ENCODE results near the gene MDFI.

The MDFI gene

GRCh38 chr6:41651246-41651961 is 13.1 kb downstream of the MDFI start:
- DNase-seq (ENCODE audit: low spot score) = no peak

DNA sequence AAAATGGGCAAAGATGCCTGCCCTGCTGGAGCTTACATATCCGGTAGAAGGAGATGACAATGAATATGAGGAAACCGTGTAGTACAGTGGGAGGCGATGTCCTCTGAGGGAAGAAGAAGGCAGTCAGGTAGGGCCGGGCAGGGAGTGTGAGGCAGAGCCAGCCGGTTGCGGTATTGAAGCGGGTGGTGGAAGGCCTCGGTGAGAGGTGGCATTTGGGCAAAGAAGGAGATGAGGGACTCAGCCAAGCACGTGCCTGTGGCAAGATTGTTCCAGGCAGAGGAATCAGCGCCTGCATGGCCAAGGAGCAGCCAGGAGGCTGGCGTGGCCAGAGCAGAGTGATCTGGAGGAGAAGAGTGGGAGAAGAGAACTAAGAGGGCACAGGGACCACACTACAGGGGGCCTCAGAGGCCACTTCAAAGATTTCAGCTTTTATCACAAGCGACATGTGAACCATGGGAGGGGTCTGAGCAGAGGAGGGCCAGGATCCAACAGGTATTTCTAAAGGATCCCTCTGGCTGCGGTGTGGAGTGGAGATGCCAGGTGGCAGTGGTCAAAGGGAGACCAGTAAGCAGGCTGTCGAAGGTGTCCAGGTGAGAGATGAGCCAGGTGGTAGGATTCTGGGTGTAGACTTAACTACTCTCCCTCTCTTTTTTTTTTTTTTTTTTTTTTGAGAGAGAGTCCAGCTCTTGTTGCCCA is 13.8 kb downstream of the MDFI start:
- DNase-seq (ENCODE audit: low spot score) = no peak

- no peak for DNase-seq (ENCODE audit: low spot score)
These were observed 14.8 kb downstream of the MDFI start for GRCh38 chr6:41652866-41653652.

GRCh38 chr6:41653691-41654090 is 15.4 kb downstream of the MDFI start:
- no peak for DNase-seq (ENCODE audit: low spot score)

DNA sequence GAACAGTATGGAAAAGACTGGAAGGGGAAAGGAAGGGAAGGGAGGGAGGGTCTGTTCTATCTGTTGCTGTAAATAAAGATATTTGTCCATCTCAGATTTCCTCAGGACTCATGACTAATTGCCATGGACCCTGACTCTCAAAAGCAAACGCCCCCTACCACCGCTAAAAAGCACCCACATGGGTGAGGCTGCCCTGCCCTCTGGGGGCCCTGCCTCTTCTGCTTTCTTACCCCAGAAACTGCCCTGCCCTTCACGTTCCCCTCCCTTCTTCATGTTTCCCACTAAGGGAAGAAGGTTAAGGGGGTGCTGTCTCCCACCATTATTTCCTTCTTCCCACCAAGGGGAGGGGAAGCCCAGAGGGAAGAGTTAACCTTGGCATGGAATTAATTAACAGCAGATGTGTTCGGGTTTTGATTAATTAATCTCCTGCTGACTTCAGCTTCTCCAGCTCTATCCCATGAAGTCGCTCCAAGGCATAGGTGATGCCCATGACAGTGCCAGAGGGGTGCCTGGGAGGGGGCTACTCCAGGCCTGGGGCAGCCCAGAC is 16.0 kb downstream of the MDFI start:
- no peak for DNase-seq (ENCODE audit: low spot score)

- no peak for DNase-seq (ENCODE audit: low spot score)
These were observed 16.5 kb downstream of the MDFI start for GRCh38 chr6:41654698-41655151.

DNA sequence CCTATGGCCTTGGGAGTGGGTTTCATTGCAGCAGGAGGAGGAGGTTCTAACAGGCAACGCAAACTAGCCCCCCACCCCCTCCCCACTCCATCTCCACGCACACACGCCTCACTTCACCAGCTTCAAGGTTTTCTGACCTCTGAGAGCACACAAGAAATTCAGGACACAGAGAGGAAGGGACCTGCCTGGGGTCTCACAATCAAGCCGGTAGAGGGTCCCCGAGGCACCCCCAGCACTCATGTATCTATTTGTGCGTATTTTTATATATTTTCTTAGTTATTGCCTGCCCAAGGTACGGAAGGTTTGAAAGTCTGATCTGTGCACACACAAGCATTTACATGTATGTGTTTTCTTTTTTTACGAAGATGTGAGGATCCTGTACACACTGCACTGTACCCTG is 16.9 kb downstream of the MDFI start:
- no peak for DNase-seq (ENCODE audit: low spot score)

DNA sequence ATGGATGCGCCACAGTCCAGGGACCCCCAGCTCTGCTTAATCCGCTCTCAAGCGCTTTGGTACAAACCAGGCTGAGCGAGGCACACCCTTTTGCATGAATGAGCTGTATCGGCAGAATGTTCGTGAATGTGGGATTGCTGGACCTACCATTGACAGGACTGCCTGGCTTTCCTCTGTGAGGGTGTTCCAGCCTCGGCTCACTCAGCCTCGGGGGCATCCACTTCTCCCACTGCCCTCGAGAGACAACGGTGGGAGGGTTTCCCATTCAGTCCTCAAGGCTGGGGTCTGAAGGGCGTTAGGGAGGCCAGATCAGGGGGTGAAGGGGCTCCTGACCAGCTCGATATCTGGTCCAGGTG is 17.4 kb downstream of the MDFI start:
- no peak for DNase-seq (ENCODE audit: low spot score)

DNA sequence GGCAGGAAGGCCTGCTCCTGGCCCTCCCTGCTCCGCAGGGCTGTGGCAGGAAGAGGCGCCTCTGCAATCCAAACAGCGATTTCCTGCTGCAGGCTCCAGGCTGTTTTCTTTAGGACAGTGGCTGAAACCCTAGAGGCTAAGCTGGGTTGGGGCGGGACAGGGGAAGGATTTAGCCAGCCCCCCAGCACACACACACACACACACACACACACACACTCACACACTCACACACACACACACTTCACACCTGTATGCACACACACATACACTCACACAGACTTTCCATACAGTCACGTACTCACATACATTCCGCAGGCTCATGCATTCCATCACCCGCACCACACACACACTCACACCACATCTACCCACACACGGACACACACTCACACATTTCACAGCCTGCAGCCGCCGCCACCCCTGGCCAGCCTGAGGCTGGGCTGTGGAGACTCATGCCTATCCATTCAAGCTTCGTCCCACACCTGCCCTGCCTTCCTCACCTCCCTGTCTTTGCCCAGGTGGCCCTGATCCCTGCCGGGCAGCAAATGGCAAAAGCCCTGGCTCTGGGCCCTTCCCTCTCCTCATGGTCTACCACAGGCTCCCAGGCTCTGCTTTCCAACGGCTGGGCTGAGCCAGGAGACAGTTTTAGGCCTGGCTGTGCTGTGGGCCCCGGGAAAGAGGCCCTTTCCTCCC is 17.9 kb downstream of the MDFI start:
- DNase-seq (ENCODE audit: low spot score) = no peak

- DNase-seq (ENCODE audit: low spot score) = no peak
These were observed 19.1 kb downstream of the MDFI start for GRCh38 chr6:41657131-41658094.

DNA sequence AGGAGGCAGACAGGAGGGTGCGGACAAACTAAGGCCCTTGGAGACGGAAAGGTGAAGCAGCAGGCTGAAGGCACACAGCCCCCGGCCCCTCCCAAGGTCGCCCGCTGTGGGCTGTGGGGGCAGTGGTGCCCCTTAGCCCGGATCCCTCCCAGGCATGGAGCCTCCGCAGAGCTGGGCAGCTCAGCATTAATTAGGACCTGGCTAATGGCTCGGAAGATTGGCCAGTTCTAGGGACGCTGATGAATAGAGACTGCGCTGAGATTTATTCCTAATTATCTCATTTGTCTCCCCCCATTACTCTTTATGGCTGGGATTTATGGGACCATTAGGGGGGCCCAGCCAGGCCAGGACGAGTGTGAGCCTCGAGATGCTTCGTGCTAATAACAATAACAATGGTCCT is 20.4 kb downstream of the MDFI start:
- no peak for DNase-seq (ENCODE audit: low spot score)

- no peak for DNase-seq (ENCODE audit: low spot score)
These were observed 21.7 kb downstream of the MDFI start for GRCh38 chr6:41659935-41660334.

DNA sequence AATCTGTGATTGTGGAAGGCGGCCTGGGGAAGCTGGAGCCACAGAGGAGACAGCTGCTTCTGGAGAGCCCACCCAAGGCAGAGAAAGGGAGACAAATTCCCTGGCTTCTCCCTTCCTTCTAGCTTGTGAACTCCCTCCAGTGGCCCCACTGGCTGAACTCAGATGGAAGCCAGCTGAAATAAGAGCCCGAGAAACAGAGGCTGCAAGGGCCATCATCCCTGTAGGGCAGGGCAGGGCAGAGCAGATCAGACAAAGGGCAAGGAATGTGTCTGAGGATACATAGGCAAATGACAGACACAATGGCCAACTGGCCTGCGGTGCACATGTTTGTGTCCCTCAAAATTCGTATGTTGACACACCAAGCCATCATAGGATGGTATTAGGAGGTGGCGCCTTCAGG is 25.3 kb downstream of the MDFI start:
- no peak for DNase-seq (ENCODE audit: low spot score)

GRCh38 chr6:41664271-41664670 is 26.0 kb downstream of the MDFI start:
- DNase-seq (ENCODE audit: low spot score) = no peak

GRCh38 chr6:41667195-41667594 is 28.9 kb downstream of the MDFI start:
- no peak for DNase-seq (ENCODE audit: low spot score)

GRCh38 chr6:41668968-41669367 is 30.7 kb downstream of the MDFI start:
- no peak for DNase-seq (ENCODE audit: low spot score)

GRCh38 chr6:41670703-41671360 is 32.6 kb downstream of the MDFI start:
- no peak for DNase-seq (ENCODE audit: low spot score)

GRCh38 chr6:41671376-41671775 is 33.1 kb downstream of the MDFI start:
- DNase-seq (ENCODE audit: low spot score) = no peak

DNA sequence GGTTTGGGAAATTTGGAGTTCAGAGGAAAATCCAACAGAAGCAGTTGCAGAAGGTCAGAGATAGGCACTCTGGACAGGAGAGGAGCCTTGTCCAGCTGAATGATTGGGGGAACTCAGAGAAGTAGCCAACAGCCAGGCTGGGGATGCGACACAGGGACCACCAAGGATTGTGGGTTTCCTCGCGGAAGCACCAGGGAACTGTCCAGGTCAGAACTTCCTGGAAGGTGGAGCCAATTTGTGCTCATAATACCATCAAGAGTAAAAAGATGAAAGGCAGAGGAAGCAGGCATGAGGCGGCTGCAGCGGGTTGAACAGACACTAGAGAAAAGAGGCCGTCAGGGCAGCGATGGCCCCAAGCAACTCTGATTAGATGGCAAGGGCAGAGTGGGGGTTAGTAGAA is 33.7 kb downstream of the MDFI start:
- no peak for DNase-seq (ENCODE audit: low spot score)
